NB4 (cell line): ENCODE results near the gene BRF1.
"Not testable (repeated sequence)": the region's sequence is repeated elsewhere in the genome, so short reads cannot be mapped to it uniquely, and the experiment has no call there.

Experiments used
- DNase-seq: peaks from one replicate; pipeline ENCODE4 v3.0.0; 2010; ENCODE audit warnings: low read depth
- H3K4me3 ChIP-seq: one replicate; pipeline ENCODE4 v1.5.1; 2011; ENCODE audit warnings: mild to moderate bottlenecking, low read depth, low read length, moderate library complexity
- MYC ChIP-seq: IDR thresholded peaks from 2 replicates; pipeline ENCODE4 v1.6.1; 2011; ENCODE audit warnings: low read depth, low read length
- POLR2A ChIP-seq: IDR thresholded peaks from 2 replicates; pipeline ENCODE4 v1.6.1; 2011; ENCODE audit warnings: mild to moderate bottlenecking; ENCODE audit not compliant: insufficient read length; ENCODE audit errors: extremely low read depth
- TF ChIP-seq, protein P1 (sequence below): IDR thresholded peaks from one replicate; pipeline ENCODE4 v1.5.1; 2012; ENCODE audit warnings: low read depth, low read length
- TF ChIP-seq, protein P2 (sequence below): IDR thresholded peaks from 2 replicates; pipeline ENCODE4 v1.6.1; 2011; ENCODE audit warnings: low read depth, low read length

The BRF1 gene

DNA sequence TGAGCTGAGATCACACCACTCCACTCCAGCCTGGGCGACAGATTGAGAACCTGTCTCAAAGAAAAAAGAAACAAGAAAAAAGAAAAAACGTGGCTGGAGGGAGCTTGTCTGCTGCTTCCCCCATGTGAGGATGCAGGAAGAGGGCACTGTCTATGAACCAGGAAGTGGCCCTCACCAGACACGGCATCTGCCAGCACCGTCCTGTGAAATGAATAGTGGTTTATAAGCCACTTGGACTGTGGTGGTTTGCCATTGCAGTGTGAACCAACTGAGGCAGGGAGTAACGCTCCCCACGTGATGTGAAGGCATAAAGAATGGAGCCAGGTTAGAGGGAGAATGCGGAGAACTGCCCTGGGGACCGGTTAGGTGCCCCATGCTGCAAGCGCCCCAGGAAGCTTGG lies 4.5 kb upstream of the BRF1 start:
- DNase-seq = no peak
- H3K4me3 ChIP-seq = no peak overlapping the region
- no peak for TF ChIP-seq POLR2A
- TF ChIP-seq, protein P1, sequence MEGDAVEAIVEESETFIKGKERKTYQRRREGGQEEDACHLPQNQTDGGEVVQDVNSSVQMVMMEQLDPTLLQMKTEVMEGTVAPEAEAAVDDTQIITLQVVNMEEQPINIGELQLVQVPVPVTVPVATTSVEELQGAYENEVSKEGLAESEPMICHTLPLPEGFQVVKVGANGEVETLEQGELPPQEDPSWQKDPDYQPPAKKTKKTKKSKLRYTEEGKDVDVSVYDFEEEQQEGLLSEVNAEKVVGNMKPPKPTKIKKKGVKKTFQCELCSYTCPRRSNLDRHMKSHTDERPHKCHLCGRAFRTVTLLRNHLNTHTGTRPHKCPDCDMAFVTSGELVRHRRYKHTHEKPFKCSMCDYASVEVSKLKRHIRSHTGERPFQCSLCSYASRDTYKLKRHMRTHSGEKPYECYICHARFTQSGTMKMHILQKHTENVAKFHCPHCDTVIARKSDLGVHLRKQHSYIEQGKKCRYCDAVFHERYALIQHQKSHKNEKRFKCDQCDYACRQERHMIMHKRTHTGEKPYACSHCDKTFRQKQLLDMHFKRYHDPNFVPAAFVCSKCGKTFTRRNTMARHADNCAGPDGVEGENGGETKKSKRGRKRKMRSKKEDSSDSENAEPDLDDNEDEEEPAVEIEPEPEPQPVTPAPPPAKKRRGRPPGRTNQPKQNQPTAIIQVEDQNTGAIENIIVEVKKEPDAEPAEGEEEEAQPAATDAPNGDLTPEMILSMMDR = no peak
- TF ChIP-seq, protein P2, sequence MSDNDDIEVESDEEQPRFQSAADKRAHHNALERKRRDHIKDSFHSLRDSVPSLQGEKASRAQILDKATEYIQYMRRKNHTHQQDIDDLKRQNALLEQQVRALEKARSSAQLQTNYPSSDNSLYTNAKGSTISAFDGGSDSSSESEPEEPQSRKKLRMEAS = no peak
- no peak for TF ChIP-seq MYC

DNA sequence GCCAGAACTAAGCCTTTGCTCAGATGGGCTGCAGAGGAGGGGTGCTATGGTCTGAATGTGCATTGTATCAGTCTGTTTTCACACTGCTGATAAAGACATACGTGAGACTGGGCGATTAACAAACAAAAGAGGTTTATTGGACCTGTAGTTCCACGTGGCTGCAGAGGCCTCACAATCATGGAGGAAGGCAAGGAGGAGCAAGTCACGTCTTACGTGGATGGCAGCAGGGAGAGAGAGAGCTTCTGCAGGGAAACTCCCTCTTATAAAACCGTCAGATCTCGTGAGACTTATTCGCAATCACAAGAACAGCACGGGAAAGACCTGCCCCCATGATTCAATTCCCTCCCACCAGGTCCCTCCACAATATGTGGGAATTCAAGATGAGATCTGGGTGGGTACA lies 3.8 kb upstream of the BRF1 start:
- no peak for DNase-seq
- TF ChIP-seq, protein P2 = no peak
- TF ChIP-seq MYC = no peak
- TF ChIP-seq, protein P1 = no peak
- TF ChIP-seq POLR2A = no peak
- H3K4me3 ChIP-seq = no peak overlapping the region

DNA sequence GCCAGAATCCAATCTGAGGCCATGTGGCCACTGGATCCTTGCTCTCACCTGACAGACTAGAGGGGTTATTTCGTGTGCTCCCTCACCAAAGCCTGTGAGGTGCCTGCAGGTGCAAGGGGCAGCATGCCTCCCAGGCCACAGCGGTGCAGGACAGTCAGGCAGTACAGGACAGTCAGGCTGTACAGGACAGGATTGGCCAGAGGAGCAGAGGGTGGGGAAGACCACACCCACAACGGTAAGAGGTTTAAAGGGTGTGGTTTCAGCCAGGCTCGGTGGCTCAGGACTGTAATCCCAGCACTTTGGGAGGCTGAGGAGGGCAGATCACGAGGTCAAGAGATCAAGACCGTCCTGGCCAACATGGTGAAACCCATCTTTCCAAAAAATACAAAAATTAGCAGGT lies 3.1 kb upstream of the BRF1 start:
- TF ChIP-seq, protein P2 = no peak
- H3K4me3 ChIP-seq = no peak overlapping the region
- no peak for DNase-seq

DNA sequence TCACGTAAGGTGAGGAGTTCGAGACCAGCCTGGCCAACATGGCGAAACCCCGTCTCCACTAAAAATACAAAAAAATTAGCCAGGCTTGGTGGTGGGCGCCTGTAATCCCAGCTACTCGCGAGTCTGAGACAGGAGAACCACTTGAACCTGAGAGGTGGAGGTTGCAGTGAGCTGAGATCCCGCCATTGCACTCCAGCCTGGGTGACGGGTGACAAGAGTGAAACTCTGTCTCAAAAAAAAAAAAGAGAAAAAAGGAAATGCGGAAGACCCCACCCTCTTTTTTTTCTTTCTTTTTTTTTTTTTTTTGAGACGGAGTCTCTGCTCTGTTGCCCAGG lies 1.1 kb upstream of the BRF1 start:
- peak overlapping the region; percentile 48 for H3K4me3 ChIP-seq
- DNase-seq = not testable (repeated sequence)

DNA sequence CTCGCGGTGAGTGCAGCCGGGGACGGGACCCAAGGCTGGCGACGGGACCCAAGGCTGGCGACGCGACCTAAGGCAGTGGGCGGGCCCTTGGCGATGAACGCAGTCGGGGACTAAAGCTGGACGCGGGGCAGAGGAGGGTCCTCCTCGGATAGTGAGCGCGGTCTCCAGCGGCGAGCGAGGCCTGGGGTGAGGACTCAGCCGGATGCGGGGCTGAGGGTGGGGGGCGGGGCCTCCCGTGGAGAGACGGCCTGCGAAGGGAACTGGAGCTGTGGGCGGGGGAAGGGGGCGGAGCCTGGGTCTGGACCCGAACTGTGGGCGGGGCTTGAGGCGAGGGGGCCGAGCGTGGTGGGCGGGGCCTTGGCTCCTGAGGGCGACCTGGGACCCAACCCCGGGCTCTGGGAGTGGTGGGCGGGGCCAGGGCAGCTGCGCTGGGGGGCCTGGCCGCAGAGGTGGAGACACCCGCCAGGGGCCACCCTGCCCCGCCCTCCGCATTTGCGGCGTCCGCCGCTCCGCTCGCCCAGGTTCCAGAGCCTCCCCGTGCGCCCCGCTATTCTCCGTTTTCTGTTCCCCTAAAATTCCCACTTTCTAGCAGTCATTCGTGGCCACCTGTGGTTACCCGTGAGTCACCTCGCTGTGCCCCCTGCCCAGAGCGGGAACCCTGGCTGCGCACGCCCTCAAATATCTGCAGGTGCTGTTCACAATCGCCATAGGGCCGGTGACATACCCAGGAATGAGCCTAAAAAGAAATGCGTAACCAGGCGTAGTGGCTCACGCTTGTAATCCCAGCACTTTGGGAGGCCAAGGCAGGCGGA lies 508 bp upstream of the BRF1 start:
- TF ChIP-seq, protein P2 = no peak
- TF ChIP-seq, protein P1 = no peak
- TF ChIP-seq MYC (0 out of 2 replicates have a peak, but pooled peaks have one; percentile 7), POLR2A (peak; percentile 42)
- peak; percentile 93 for DNase-seq
- H3K4me3 ChIP-seq = peak overlapping the region; percentile 49

DNA sequence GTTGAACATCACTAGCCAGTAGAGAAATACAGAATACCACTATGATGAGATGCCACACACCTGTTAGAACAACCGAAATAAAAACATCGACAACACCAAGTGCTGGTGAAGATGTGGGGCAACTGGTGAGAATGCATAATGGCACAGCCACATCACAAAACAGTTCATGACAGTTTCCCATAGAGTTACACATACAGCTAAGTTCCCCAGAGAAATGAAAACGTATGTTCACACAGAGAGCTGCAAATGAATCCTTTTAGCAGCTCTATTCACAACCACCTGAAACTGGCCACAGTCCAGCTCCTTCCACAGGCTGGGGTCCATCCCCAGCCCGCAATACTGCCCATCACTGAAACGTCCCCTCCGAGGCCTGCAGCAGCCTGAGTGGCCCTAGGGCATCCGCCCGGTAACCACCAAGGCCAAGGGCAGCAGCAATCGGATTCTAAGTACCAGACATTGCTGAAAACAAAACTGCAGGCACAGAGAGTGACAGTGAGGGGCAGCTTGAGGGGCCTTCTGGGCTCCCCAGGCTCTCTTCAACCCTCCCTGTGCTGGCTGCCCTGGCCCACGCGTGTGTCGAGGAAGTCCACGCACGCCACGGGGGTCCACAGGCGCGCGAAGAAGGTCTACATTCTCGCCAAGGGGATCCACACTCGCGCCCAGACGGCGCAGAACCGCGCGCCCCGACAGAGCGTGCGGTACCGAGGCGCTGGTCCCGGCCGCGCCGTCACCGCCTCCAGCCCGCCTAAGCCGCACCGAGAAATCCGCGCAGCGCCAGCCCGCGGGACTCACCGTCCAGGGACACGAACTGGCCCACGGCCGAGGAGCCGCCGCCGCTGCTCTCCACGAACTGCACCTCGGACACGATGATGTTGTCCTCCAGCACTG lies 903 bp downstream of the BRF1 start:
- no peak for TF ChIP-seq POLR2A
- TF ChIP-seq, protein P2 = no peak
- TF ChIP-seq, protein P1 = no peak
- no peak for TF ChIP-seq MYC
- peak; percentile 37 for DNase-seq
- peak overlapping the region; percentile 75 for H3K4me3 ChIP-seq

DNA sequence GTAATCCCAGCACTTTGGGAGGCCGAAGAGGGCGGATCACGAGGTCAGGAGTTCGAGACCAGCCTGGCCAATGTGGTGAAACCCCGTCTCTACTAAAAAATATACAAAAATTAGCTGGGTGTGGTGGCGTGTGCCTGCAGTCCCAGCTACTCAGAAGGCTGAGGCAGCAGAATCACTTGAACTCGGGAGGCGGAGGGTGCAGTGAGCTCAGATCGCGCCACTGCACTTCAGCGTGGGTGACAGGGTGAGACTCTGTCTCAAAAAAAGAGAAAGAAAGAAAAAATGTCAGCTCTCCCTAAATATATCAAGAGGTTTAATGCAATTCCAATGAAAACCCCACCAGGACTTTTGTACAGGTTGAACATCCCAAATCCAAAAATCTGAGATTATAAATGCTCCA lies 3.5 kb downstream of the BRF1 start:
- DNase-seq, H3K4me3 ChIP-seq: not testable (repeated sequence)
